Urothelium cell line (cell line): Measurements from ENCODE around the gene PELI2.
"Not testable (repeated sequence)": the region's sequence is repeated elsewhere in the genome, so short reads cannot be mapped to it uniquely, and the experiment has no call there.

ENCODE experiments used
- DNase-seq: peaks from one replicate; pipeline ENCODE4 v3.0.0; 2011; ENCODE audit warnings: low spot score, mixed read lengths
- FAIRE-seq: peaks from 2 replicates; lab custom pipeline; 2011; peaks lifted over from hg19 to GRCh38; lab: Jason Lieb, UNC

The PELI2 gene

GRCh38 chr14:56138928-56139327 lies 20.7 kb downstream of the PELI2 start:
- peak; percentile 53 for FAIRE-seq
- DNase-seq = no peak

- FAIRE-seq = no peak
- no peak for DNase-seq
Observed at GRCh38 chr14:56142314-56142713, 24.1 kb downstream of the PELI2 start.

GRCh38 chr14:56143025-56143424 lies 24.8 kb downstream of the PELI2 start:
- DNase-seq (no peak), FAIRE-seq (peak; percentile 50)

- FAIRE-seq (no peak), DNase-seq (no peak)
Observed at GRCh38 chr14:56144176-56144575, 26.0 kb downstream of the PELI2 start.

- DNase-seq (no peak), FAIRE-seq (peak; percentile 83)
Observed at GRCh38 chr14:56145181-56145769, 27.1 kb downstream of the PELI2 start.

- FAIRE-seq (peak; percentile 61), DNase-seq (no peak)
Observed at GRCh38 chr14:56145965-56146364, 27.8 kb downstream of the PELI2 start.

- DNase-seq (no peak), FAIRE-seq (no peak)
Observed at GRCh38 chr14:56147449-56147848, 29.2 kb downstream of the PELI2 start.

- DNase-seq = no peak
- no peak for FAIRE-seq
Observed at GRCh38 chr14:56147986-56148901, 30.0 kb downstream of the PELI2 start.

GRCh38 chr14:56149151-56149550 lies 30.9 kb downstream of the PELI2 start:
- no peak for FAIRE-seq

GRCh38 chr14:56149995-56150394 lies 31.8 kb downstream of the PELI2 start:
- no peak for FAIRE-seq

More at GRCh38 chr14:56149151-56149550, 30.9 kb downstream of the PELI2 start:
- no peak for DNase-seq

GRCh38 chr14:56150645-56151345 lies 32.6 kb downstream of the PELI2 start:
- FAIRE-seq = no peak
- DNase-seq = no peak

More at GRCh38 chr14:56149995-56150394, 31.8 kb downstream of the PELI2 start:
- DNase-seq = no peak

GRCh38 chr14:56152221-56152620 lies 34.0 kb downstream of the PELI2 start:
- FAIRE-seq = no peak
- no peak for DNase-seq

GRCh38 chr14:56153267-56153666 lies 35.1 kb downstream of the PELI2 start:
- FAIRE-seq (no peak), DNase-seq (no peak)

- DNase-seq (no peak), FAIRE-seq (no peak)
Observed at GRCh38 chr14:56154321-56154720, 36.1 kb downstream of the PELI2 start.

- FAIRE-seq (no peak), DNase-seq (no peak)
Observed at GRCh38 chr14:56156096-56156495, 37.9 kb downstream of the PELI2 start.

- no peak for DNase-seq
Observed at GRCh38 chr14:56159066-56159465, 40.9 kb downstream of the PELI2 start.

GRCh38 chr14:56160088-56160487 lies 41.9 kb downstream of the PELI2 start:
- FAIRE-seq (no peak), DNase-seq (no peak)

More at GRCh38 chr14:56159066-56159465, 40.9 kb downstream of the PELI2 start:
- peak; percentile 74 for FAIRE-seq

- DNase-seq (no peak), FAIRE-seq (no peak)
Observed at GRCh38 chr14:56161658-56162057, 43.4 kb downstream of the PELI2 start.

- DNase-seq (no peak), FAIRE-seq (no peak)
Observed at GRCh38 chr14:56162476-56162875, 44.3 kb downstream of the PELI2 start.

GRCh38 chr14:56166579-56166978 lies 48.4 kb downstream of the PELI2 start:
- DNase-seq, FAIRE-seq: not testable (repeated sequence)

GRCh38 chr14:56168007-56168616 lies 49.9 kb downstream of the PELI2 start:
- no peak for DNase-seq
- no peak for FAIRE-seq
